SJCRH30 (cell line): Measurements from ENCODE around the gene FBXO22. TPM values are rescaled to one million over a fixed set of nuclear protein-coding genes. Genes with fewer than 3 reads are reported as not detected.
A peak's percentile ranks its signal among the peaks of the same experiment; 100 is the strongest.
"Not testable (repeated sequence)": the region's sequence is repeated elsewhere in the genome, so short reads cannot be mapped to it uniquely, and the experiment has no call there.

Source experiments
- DNase-seq, 2 experiments: peaks; one replicate each; pipeline ENCODE4 v3.0.0-alpha.2; 2015 to 2020
- H3K27ac ChIP-seq: fragments of 250-450 bp; sonication (Bioruptor Pico); 2 replicates; pipeline ENCODE4 v1.5.1; 2020; ENCODE audit warnings: mild to moderate bottlenecking, moderate library complexity
- H3K27me3 ChIP-seq: fragments of 250-450 bp; sonication (Bioruptor Pico); 2 replicates; pipeline ENCODE4 v1.5.1; 2020; ENCODE audit warnings: mild to moderate bottlenecking, moderate library complexity
- H3K36me3 ChIP-seq: fragments of 250-450 bp; sonication (Bioruptor Pico); 2 replicates; pipeline ENCODE4 v1.5.1; 2020; ENCODE audit warnings: mild to moderate bottlenecking, moderate library complexity
- H3K4me1 ChIP-seq: fragments of 250-450 bp; sonication (Bioruptor Pico); 2 replicates; pipeline ENCODE4 v1.5.1; 2020; ENCODE audit warnings: mild to moderate bottlenecking, moderate library complexity
- H3K4me3 ChIP-seq: fragments of 250-450 bp; sonication (Bioruptor Pico); 2 replicates; pipeline ENCODE4 v1.5.1; 2020; ENCODE audit warnings: mild to moderate bottlenecking, moderate library complexity
- H3K9me3 ChIP-seq: fragments of 250-450 bp; sonication (Bioruptor Pico); replicated peaks from 2 replicates; pipeline ENCODE4 v1.5.1; 2020; ENCODE audit warnings: mild to moderate bottlenecking, moderate library complexity
- total RNA-seq: library from RNA; depleted of rRNA; stranded (reverse); fragments of >200 nt; shearing (Covaris generic); gene quantifications from 2 replicates; pipeline ENCODE4 v1.2.3, GENCODE V29; 2014; rRNA removed

Gene FBXO22
- total RNA-seq, 1 experiment from 2014 or later, result 51.8 TPM

- H3K27me3 ChIP-seq, result no peaks in the 10 kb centered on the region
- no peaks in the 10 kb centered on the region for H3K36me3 ChIP-seq
- H3K9me3 ChIP-seq, result no peaks in the 10 kb centered on the region
- no peak overlapping the region for H3K4me3 ChIP-seq
- H3K27ac ChIP-seq, result no peak overlapping the region
- peaks cover 3% of the 10 kb centered on the region; the same call in 1 of the 2 replicates for H3K4me1 ChIP-seq
- DNase-seq, result no peak
Observed at GRCh38 chr15:75981149-75981815, 77.6 kb downstream of the FBXO22 start.

- peaks cover 3% of the 10 kb centered on the region; the same call in 1 of the 2 replicates for H3K4me1 ChIP-seq
- DNase-seq, result peak; percentile 29 to 37
- no peaks in the 10 kb centered on the region for H3K36me3 ChIP-seq
- H3K9me3 ChIP-seq, result no peaks in the 10 kb centered on the region
- no peaks in the 10 kb centered on the region for H3K27me3 ChIP-seq
- H3K27ac ChIP-seq, result no peak overlapping the region
- no peak overlapping the region for H3K4me3 ChIP-seq
Observed at GRCh38 chr15:75982468-75982867, 78.8 kb downstream of the FBXO22 start.

GRCh38 chr15:75984706-75985105 is 81.0 kb downstream of the FBXO22 start:
- H3K4me3 ChIP-seq, H3K27ac ChIP-seq, H3K4me1 ChIP-seq, H3K27me3 ChIP-seq, DNase-seq, H3K9me3 ChIP-seq, H3K36me3 ChIP-seq: not testable (repeated sequence)

GRCh38 chr15:75985971-75986370 is 82.3 kb downstream of the FBXO22 start:
- Histone ChIP-seq H3K27me3 (no peaks in the 10 kb centered on the region), H3K36me3 (no peaks in the 10 kb centered on the region), H3K27ac (no peak overlapping the region), H3K9me3 (no peaks in the 10 kb centered on the region), H3K4me1 (peaks cover 3% of the 10 kb centered on the region; the same call in 1 of the 2 replicates), H3K4me3 (no peak overlapping the region)
- no peak for DNase-seq

GRCh38 chr15:75989045-75989444 is 85.4 kb downstream of the FBXO22 start:
- H3K4me1 ChIP-seq, result no peaks in the 10 kb centered on the region
- H3K9me3 ChIP-seq, result no peaks in the 10 kb centered on the region
- no peak for DNase-seq
- no peaks in the 10 kb centered on the region for H3K27me3 ChIP-seq
- no peak overlapping the region for H3K4me3 ChIP-seq
- no peaks in the 10 kb centered on the region for H3K36me3 ChIP-seq
- H3K27ac ChIP-seq, result no peak overlapping the region

GRCh38 chr15:75989875-75990274 is 86.2 kb downstream of the FBXO22 start:
- Histone ChIP-seq H3K36me3 (no peaks in the 10 kb centered on the region), H3K4me1 (no peaks in the 10 kb centered on the region), H3K27me3 (no peaks in the 10 kb centered on the region), H3K27ac (no peak overlapping the region), H3K4me3 (no peak overlapping the region), H3K9me3 (no peaks in the 10 kb centered on the region)
- DNase-seq, result no peak

Other genes with a start within 250 kb of the FBXO22 start
- 10.4 and 11.1 TPM in 2 replicates for gene CSPG4, start 191.0 kb upstream of the FBXO22 start, total RNA-seq
- gene UBE2Q2, start 60.4 kb upstream of the FBXO22 start, total RNA-seq, result 30.8 and 31.5 TPM in 2 replicates
- gene NRG4, start 108.5 kb downstream of the FBXO22 start, total RNA-seq, result 1.0 and 1.4 TPM in 2 replicates
- 0.05 and 0.10 TPM in 2 replicates for gene TMEM266, start 156.1 kb downstream of the FBXO22 start, total RNA-seq